ENCODE data around the gene KIF5C.

- TF ChIP-seq CTCF (IDR thresholded peaks at IDR 0.05), result no peak
- no peak for TF ChIP-seq POLR2AphosphoS5 (IDR thresholded peaks at IDR 0.05; ENCODE audit: insufficient read depth in 1 of 2, low read depth in 1 of 2)
- no peak for TF ChIP-seq POLR2A (IDR thresholded peaks at IDR 0.05)
Observed at GRCh38 chr2:148988337-148988736, 113.3 kb downstream of the KIF5C start.
